Panc1 (cell line): ENCODE data around the gene OLIG2. TPM values are rescaled to one million over a fixed set of nuclear protein-coding genes. Genes with fewer than 3 reads are reported as not detected.

ENCODE experiments used
- ATAC-seq: fragments of 200-7000 bp; cut with Tn5 transposase; 2 replicates; pipeline ENCODE4 v1.9.1; 2020; ENCODE audit warnings: mild to moderate bottlenecking, moderate library complexity
- BruUV-seq: library from RNA; stranded (reverse); fragments of 400-500 nt; replicated peaks from 2 replicates; lab custom pipeline; 2021; lab: Mats Ljungman, UMichigan
- CTCF ChIA-PET: fragments of 300-600 bp; sonication (Branson Sonifier 250); formaldehyde crosslinking; loops from one replicate; lab custom pipeline; 2022; ENCODE audit warnings: antibody characterized with exemption; lab: Charles Lee
- POLR2A ChIA-PET: fragments of 300-600 bp; sonication (Branson Sonifier 250); formaldehyde crosslinking; loops from one replicate; lab custom pipeline; 2022; ENCODE audit warnings: antibody characterized with exemption; lab: Charles Lee
- DNase-seq: peaks from one replicate; pipeline ENCODE4 v3.0.0-alpha.2; 2010; ENCODE audit warnings: low read depth, low spot score
- H3K27ac ChIP-seq: 2 replicates; pipeline ENCODE4 v1.5.1; 2011; ENCODE audit warnings: mild to moderate bottlenecking, low read length, inconsistent platforms
- H3K27me3 ChIP-seq: fragments of 200-500 bp; sonication (Bioruptor generic); 2 replicates; pipeline ENCODE4 v1.6.0; 2014; ENCODE audit warnings: low read length, inconsistent platforms; ENCODE audit not compliant: control insufficient read depth, insufficient read depth
- H3K36me3 ChIP-seq: fragments of 200-500 bp; sonication (Bioruptor generic); 2 replicates; pipeline ENCODE4 v1.5.1; 2014; ENCODE audit warnings: inconsistent platforms, mild to moderate bottlenecking, low read length, moderate library complexity; ENCODE audit not compliant: control insufficient read depth, insufficient read depth
- H3K4me1 ChIP-seq: 2 replicates; pipeline ENCODE4 v1.5.1; 2011; ENCODE audit warnings: inconsistent platforms, mild to moderate bottlenecking, low read length, moderate library complexity; ENCODE audit not compliant: control insufficient read depth, insufficient read depth
- H3K4me3 ChIP-seq, 2 experiments: 2 replicates each; pipeline ENCODE4 v1.5.1; 2011 to 2012; ENCODE audit warnings: low read depth in 2 of 2, low read length in 2 of 2, mild to moderate bottlenecking in 2 of 2, inconsistent platforms in 1 of 2, moderate library complexity in 1 of 2
- H3K9me3 ChIP-seq: fragments of 200-500 bp; sonication (Bioruptor generic); 2 replicates; pipeline ENCODE4 v1.5.1; 2014; ENCODE audit warnings: low read depth, mild to moderate bottlenecking, inconsistent platforms, low read length, moderate library complexity; ENCODE audit not compliant: control insufficient read depth, insufficient read depth
- CTCF ChIP-seq: fragments of 450-650 bp; IDR thresholded peaks from 2 replicates; pipeline ENCODE4 v1.5.1; 2017; ENCODE audit warnings: mild to moderate bottlenecking
- POLR2AphosphoS5 ChIP-seq: IDR thresholded peaks from 2 replicates; pipeline ENCODE4 v1.6.1; 2012; ENCODE audit warnings: mild to moderate bottlenecking, low read depth, low read length, moderate library complexity
- REST ChIP-seq, 2 experiments: IDR thresholded peaks; 2 replicates each; pipeline ENCODE4 v1.6.1; 2011 to 2012; ENCODE audit warnings: low read depth in 2 of 2, control low read depth in 1 of 2, low read length in 1 of 2, mild to moderate bottlenecking in 1 of 2, moderate library complexity in 1 of 2; ENCODE audit not compliant: insufficient read depth in 1 of 2
- SIN3A ChIP-seq: IDR thresholded peaks from 2 replicates; pipeline ENCODE4 v1.6.1; 2012; ENCODE audit warnings: low read depth, mild to moderate bottlenecking, low read length, moderate library complexity, borderline replicate concordance; ENCODE audit not compliant: insufficient read depth
- TCF7L2 ChIP-seq: IDR thresholded peaks from 2 replicates; pipeline ENCODE4 v1.6.1; 2011; ENCODE audit warnings: mild to moderate bottlenecking, low read depth, low read length, inconsistent platforms
- in situ Hi-C: cut with HindIII; loops from 2 replicates; pipeline ENCODE4 v1.10.0; 2016; ENCODE audit warnings: low sequenced_read_pairs, low pct_unique_long_range_greater_than_20kb
- intact Hi-C: fragments of 100-400 bp; cut with micrococcal nuclease; formaldehyde crosslinking; loops from one replicate; pipeline ENCODE4 v1.10.0; 2022; ENCODE audit not compliant: unreplicated experiment
- total RNA-seq: library from RNA; stranded (reverse); gene quantifications from one replicate; pipeline ENCODE4 v1.2.1, GENCODE V29; 2021; ENCODE audit not compliant: unreplicated experiment

The OLIG2 gene
- total RNA-seq, 1 experiment from 2014 or later = not detected

DNA sequence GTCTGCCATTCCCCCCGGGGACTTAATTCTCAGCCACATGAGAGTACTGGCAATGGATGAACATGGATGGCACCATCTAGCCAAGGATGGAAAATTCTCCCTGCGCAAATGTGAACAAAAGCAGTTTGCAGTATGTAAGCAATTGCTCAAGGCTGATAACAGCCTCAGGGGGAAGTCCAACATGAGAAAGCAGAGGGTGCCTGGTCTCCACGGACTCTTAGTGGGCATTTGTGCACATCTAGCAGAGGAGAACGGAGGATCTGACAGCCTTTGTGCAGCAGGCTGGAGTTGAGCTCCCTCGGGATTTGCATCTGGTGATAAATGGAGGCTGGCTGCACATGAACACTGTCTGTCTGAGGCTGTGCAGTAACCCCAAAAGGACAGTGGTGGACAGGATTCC lies 30.3 kb downstream of the OLIG2 start:
- no peaks in the 10 kb centered on the region for H3K36me3 ChIP-seq
- TF ChIP-seq REST (IDR thresholded peaks at IDR 0.05; ENCODE audit: insufficient read depth in 1 of 2, low read depth in 2 of 2, low read length in 1 of 2) (no peak), TCF7L2 (no peak), SIN3A (no peak), CTCF (no peak), POLR2AphosphoS5 (no peak)
- no peak for ATAC-seq
- H3K9me3 ChIP-seq = no peaks in the 10 kb centered on the region
- CTCF ChIA-PET = no interaction called here
- no peak overlapping the region for H3K4me3 ChIP-seq
- H3K4me1 ChIP-seq = no peaks in the 10 kb centered on the region
- no TSS peak for BruUV-seq
- POLR2A ChIA-PET = no interaction called here
- H3K27ac ChIP-seq = no peak overlapping the region
- intact Hi-C loops (no loop called here), in situ Hi-C loops (no loop called here)
- no peak for DNase-seq
- H3K27me3 ChIP-seq = no peaks in the 10 kb centered on the region

DNA sequence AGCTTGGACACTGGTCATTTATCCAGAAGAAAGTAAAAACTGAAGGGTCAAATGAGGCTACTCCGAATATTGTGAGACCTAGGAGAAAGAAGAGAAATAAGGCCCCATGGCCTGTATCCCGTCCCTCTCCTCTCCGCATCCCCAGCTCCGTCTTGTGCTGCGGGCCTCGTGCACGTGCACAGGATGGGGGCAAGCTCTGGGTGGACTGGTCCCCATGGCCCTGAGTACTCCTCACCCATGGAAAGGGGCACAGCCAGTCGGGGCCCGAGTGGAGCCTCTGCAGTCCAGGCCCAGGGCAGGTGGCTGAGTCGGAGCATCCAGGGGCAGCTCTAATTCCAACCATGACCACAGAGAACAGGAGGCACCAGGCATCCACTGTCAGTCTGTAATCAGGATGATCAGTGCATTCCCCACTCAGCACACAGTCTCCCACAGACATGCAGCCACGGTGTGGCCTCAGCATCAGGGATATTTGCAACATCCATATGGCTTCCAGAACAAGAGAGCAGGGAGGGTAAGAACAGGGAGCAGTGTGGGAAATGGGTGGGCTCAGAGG lies 31.7 kb downstream of the OLIG2 start:
- TF ChIP-seq CTCF (no peak), POLR2AphosphoS5 (no peak), REST (IDR thresholded peaks at IDR 0.05; ENCODE audit: insufficient read depth in 1 of 2, low read depth in 2 of 2, low read length in 1 of 2) (no peak), TCF7L2 (no peak), SIN3A (no peak)
- no peak for DNase-seq
- Histone ChIP-seq H3K4me3 (no peak overlapping the region), H3K36me3 (no peaks in the 10 kb centered on the region), H3K27ac (no peak overlapping the region), H3K4me1 (no peaks in the 10 kb centered on the region), H3K27me3 (no peaks in the 10 kb centered on the region), H3K9me3 (no peaks in the 10 kb centered on the region)
- ATAC-seq = no peak
- ChIA-PET POLR2A (no interaction called here), CTCF (no interaction called here)
- no TSS peak for BruUV-seq
- in situ Hi-C loops (no loop called here), intact Hi-C loops (no loop called here)
